Endothelial cell of hepatic sinusoid (primary cell): ENCODE measurements around the gene ZNHIT2.
"Not testable (repeated sequence)": the region's sequence is repeated elsewhere in the genome, so short reads cannot be mapped to it uniquely, and the experiment has no call there.

ENCODE experiments used
- in situ Hi-C: cut with HindIII; loops from 2 replicates; pipeline ENCODE4 v1.10.0; 2017; ENCODE audit warnings: low sequenced_read_pairs

ZNHIT2 gene

DNA sequence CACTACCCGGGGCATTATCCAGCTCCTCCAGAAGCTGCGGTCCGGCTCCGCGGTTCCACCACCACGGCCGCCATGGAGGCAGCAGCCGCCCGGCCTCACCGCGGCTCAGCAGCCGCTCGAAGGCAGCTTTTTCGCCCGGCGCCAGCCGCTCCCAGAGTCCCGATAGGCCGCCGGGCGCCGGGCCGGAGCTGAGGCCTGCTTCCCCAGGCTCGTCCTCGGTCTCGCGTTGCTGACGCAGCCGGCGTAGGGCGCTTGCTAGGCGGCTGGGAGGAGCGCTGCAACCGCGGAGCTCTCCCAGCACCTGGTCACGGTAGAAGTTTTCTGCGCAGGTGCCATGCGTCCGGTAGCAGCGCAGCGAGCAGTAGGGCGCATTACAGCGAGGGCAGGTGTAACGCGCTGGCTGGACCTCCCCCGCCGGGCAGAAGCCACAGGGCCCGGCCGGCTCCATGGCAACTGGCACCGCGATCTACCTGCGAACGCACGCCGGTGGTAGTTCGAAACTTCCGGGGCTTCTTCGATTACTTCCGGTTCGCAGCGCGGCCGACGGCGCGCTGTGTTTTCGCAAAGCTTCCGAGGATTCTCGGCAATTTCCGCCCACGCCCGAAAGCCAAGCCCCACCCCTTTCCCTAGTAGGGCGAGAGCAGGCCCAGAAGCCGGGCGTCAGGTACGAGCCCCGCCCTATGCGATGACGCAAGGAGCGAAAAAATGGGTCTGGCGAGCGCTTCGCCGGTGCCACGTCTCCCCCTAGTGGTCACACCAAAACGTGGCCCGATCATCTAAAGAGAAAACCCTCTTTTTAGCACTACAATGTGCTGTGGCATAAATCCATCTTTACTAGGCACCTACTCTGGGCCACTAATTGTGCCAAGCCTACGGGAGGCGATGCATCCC is at the start of gene ZNHIT2:
TSS of gene ZNHIT2 (minus strand) at position 496 of the 891 bp plus-strand sequence. CDS start at position 448, 48 bp downstream.
- in situ Hi-C loops: loop anchor here (5.0 kb wide), 1 partner anchor 95 kb away; no protein-coding TSS in a partner anchor

DNA sequence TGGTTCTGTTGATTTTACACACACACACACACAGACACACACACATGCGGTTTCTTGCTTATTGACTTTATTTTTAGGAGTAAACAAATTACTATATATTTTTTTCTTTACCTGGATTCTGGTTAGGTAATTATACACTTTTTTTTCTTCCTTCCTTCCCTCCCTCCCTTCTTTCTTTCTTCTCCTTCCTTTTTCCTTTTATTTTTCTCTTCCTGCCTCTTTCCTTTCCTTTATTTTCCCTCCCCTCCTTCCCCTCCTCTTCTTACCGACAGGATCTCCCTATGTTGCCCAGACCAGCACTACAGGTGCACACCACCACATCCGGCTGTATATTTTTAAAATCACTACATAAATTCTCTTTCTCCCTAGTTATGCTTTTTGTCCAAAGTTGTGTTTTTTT is 49.4 kb upstream of the ZNHIT2 start:
- in situ Hi-C loops: no loop called here

DNA sequence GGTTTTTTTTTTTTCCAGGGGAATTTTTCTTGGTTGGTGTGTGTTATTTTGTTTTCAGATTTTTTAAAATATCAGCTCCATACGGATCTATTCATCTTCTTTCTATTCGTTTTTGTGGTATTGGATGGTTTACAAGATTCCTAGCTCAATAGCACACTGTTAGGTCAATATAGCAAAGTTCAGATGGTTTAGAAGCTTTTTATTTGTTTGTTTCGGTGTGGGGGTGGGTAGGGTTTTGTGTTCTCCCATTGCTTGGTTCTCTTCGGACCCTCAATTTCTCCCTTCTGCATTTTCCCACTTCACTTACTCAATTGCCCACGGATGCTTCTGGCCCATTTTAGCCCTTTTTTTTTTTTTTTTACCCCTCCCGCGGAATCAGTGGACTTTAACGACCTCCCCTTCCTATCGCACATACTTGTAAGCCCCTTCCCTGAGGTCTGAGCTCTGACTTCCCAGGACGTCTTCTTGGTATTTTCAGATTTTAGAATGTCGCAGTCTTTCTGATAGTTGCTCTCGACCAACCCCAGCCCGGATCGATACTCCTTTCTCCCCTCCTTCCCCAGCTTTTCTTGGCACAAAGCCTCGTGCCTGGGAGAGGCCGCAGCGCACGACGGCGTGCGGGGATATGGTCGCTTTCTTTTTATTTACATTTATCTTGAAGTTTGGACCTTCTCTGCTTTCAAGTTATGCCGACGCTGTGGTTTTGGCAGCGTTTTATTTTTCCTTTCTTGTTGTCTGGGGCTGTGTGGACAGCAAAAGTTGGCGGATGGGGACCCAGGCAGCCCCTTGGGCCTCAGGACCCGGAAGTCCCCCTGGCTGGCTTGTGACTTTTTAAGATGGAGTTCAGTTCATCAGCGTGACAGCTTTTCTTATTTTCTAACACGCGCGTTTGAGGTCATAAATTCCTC is 48.2 kb upstream of the ZNHIT2 start:
- in situ Hi-C loops: no loop called here

DNA sequence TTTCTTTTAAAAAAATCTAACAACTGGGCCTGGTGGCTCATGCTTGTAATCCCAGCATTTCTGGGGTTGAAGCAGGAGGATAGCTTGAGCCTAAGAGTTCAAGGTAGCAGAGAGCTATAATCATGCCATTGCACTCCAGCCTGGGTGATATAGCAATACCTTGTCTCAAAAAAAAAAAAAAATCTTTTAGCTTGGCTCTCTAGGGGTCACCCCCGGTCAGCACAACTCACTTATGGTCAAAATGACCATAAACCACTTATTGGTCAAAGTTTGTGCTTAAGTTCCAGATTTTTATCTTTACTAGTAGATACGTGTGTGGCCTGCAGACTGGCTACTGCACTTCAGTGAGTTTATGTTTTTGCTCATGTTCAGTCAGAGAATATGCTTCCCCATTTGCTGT is 46.2 kb upstream of the ZNHIT2 start:
- in situ Hi-C loops: no loop called here

DNA sequence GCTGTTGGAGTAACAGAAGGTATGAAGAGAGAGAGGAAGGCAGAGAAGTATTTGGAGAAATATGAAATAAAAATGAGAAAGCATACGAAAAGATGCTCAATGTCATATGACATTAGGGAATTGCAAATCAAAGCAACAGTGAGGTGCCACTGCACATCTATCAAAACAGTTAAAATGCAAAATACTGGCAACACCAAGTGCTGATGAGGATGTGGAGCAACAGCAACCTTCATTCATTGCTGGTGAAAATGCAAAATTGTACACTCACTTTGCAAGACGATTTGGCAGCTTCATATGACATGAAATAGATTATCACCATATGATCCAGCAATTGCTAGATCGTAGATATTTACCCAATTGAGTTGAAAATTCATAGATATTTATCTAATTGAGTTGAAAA is 43.1 kb upstream of the ZNHIT2 start:
- in situ Hi-C loops: no loop called here

DNA sequence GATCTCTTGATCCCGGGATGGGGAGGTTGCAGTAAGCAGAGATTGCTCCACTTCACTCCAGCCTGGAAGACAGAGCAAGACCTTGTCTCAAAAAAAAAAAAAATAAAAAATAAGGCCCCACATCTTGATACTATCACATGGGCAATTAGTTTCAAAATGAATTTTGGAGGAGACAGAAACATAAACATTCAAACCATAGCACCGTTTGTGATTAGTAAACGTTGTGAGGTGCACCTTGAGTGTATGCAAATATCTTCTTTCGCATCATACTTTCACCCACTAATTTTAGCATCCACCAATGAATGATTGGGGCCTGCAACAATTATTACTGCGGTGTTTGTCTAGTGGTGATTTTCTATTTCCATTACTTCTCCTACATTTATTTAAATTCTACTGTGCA is 41.5 kb upstream of the ZNHIT2 start:
- in situ Hi-C loops: no loop called here

DNA sequence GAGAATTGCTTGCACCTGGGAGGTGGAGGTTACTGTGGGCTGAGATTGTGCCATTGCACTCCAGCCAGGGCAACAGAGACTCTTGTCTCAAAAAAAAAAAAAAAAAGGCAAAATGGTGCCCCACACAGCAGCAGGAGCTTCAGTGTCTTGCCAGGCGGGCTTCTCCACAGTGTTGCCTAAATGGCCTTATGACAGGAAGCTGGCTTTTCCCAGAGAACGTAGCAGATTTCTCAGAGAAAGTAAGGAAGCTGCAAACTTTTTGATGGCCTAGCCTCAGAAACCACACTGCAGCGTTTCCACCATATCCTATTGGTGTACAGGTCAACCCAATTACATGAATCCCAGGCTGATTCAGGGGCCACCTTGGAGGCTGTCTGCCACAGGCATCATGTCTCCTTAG is 39.8 kb upstream of the ZNHIT2 start:
- in situ Hi-C loops: no loop called here

DNA sequence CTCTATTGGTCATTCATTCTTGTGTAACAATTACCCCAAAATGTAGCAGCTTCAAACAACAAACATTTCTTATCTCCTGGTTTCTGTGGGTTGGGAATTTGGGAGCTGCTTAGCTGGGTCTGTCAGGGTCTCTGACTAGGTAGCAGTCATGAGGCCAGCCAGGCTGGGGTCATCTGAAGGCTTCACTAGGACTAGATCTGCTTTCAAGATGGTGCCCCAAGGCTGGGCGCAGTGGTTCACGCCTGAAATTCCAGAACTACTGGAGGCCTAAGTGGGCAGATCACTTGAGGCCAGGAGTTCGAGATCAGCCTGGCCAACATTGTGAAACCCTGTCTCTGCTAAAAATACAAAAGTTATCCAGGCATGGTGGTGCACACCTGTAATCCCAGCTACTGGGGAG is 39.4 kb upstream of the ZNHIT2 start:
- in situ Hi-C loops: no loop called here

DNA sequence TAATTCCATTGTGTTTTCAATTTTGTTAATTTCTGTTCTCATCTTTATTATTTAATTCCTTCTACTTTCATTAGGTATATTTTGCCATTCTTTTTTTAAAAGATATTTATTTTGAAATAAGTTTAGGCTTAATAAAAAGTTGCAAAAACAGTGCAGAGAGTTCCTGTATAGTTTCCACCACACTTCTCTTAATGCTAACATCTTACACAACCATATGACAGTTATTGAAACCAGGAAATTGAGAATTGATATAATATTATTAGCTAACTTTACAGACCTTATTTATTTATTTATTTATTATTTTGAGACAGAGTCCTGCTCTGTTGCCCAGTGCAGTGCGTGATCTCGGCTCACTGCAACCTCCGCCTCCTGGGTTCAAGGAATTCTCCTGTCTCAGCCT is 38.8 kb upstream of the ZNHIT2 start:
- in situ Hi-C loops: no loop called here

DNA sequence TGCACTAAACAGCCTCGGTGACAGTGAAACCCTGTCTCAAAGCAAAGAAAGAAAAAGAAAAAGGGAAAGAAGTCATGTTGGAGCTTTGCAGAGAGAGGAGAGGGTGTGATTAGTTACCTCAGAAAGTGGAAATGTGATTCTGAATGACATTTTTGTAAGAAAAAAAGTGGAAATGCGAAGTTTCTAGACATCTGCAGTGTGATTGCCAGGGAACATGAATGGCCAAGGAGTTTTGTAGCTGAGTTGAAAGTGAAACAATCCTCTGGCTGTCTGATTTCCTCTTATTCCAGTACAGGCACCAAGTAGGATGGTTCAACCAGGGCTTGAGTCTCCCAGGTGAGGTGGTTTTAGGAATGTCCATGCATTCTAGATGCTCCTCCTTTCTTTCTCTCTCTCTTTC is 34.6 kb upstream of the ZNHIT2 start:
- in situ Hi-C loops: no loop called here

DNA sequence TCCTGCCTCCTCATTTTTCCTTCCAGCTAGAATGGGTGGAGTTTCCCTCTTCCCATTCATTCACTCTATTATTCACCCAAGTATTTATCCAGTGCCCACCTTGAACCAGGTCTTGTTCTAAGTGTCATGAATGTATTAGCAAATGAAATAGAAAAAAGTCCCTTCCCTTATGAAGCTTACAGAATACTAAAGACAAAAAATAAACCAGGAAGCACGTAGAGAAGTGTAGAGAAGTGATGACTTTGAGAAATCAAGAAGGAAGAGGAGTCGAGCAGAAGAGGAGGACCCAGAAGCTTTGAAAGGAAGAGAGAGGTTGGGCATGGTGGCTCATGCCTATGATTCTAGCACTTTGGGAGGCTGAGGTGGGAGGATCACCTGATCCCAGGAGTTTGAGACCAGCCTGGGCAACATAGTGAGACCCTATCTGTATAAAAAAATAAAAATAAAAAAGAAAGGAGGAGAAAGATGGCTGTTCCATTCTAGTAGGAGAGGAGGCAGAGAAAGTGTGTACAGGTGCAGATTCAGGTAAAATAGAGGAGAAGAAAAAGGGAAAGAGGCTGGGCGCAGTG is 33.9 kb upstream of the ZNHIT2 start:
- in situ Hi-C loops: no loop called here

DNA sequence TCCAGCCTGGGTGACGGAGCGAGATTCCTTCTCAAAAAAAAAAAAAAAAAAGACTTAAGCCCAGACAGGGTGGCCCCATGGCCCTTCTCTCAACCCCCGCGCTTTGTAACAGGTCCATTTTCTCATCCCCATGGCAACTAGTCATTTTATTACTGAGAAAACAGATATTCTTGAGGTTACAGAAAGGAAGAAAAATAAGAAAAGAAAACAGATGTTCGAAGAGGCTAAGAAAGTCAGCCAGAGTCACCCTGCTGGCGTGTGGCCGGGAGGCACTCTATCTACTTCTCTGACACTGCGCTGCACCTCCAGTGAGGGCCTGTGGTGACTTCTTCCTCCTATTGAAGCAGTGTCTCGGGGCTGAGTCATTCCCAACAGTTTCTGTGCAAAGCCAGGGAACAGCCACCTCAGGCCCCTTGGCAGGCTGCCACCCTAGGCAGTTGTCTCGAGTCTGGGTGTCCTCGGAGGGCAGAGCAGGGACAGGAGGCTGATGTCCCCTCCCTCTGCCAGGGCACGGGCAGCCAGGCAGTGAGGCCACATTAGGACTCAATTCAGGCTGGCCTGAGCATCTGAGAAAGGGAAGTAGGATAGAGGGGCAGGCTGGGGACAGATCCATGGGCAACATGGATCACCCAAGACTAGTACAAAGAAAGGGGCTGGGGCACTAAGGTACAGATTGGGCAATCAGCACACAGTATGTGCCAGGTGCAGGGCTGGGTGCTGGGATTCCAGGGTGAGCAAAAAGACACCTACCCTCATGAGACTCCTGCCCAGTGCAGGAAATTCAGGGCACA is 33.2 kb upstream of the ZNHIT2 start:
- in situ Hi-C loops: no loop called here

DNA sequence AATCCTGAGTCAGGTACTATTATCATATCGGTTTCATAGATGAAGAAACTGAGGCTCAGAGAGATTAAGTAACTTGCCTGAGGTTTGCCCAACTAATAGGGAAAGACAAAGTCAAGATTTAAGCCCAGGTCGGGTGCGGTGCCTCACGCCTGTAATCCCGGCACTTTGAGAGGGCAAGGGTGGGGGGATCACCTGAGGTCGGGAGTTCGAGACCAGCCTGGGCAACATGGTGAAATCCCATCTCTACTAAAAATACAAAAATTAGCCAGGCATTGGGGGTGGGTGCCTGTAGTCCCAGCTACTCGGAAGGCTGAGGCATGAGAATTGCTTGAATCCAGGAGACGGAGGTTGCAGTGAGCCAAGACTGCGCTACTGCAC is 32.6 kb upstream of the ZNHIT2 start:
- in situ Hi-C loops: not testable (repeated sequence)

DNA sequence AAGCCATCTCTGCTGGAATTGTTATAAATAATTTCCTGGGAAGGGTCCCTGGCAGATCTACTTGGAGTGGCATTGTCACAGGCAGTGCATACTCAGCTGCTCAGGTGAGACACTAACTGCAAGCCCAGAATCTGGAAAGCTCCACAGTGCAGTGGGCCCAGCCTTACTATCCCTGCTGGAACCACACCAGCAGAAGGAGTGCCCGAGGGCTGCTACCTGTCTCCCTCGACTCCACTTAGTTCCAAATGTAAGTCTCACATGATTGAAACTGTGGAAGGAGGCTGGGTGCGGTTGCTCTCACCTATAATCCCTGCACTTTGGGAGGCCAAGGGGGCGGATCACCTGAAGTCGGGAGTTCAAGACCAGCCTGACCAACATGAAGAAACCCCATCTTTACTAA is 31.2 kb upstream of the ZNHIT2 start:
- in situ Hi-C loops: no loop called here

DNA sequence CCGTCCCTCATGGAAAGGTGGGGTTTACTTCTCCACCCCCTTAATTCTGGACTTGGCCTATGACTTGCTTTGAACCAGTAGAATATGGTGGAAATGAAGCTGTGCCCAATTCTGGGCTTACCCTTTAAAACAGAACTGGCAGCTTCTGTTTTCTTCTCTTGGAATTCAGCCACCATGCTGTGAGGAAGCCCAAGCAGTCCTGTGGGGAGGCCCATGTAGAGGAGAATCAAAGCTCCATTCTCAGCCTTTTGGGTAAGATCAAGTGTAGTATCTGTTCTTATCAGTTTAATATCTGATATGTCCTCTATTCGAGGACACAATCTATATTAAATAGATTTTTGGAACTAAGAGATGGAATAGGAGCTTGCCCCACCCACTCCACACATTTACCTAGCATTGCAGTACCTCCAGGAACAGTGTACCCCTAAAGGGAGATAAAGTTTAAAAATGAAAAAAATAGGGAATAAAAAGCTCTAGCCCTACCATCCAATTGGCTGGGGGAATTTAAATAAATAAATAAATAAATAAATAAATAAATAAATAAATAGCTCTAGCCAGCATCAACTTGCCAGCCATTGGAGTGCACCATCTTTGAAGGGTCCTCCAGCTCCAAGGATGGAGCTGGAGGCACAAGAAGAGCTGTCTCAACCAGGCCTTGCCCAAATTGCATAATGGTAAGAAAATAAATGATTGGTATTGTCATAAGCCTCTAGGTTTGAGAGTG is 30.0 kb upstream of the ZNHIT2 start:
- in situ Hi-C loops: no loop called here

DNA sequence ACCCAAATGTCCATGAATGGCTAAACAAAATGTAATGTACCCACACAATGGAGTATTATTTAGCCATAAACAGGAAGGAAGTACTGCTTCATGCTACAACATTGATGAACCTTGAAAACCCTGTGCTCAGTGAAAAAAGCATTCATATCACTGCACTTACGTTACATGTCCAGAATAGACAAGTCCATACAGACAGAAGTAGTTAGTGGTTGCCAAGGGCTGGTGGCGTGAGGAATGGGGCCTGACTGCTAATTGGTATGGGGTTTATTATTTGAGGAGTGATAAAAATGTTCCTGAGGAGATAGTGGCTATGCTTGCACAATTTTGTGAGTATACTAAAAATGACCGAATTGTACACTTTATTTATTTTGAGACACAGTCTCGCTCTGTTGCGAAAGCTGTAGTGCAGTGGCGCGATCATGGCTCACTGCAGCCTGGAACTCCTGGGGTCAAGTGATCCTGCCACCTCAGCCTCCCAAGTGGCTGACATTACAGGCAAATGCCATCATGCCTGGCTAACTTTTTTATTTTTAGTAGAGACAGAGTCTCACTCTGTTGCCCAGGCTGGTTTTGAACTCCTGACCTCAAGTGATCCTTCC is 24.5 kb upstream of the ZNHIT2 start:
- in situ Hi-C loops: no loop called here

DNA sequence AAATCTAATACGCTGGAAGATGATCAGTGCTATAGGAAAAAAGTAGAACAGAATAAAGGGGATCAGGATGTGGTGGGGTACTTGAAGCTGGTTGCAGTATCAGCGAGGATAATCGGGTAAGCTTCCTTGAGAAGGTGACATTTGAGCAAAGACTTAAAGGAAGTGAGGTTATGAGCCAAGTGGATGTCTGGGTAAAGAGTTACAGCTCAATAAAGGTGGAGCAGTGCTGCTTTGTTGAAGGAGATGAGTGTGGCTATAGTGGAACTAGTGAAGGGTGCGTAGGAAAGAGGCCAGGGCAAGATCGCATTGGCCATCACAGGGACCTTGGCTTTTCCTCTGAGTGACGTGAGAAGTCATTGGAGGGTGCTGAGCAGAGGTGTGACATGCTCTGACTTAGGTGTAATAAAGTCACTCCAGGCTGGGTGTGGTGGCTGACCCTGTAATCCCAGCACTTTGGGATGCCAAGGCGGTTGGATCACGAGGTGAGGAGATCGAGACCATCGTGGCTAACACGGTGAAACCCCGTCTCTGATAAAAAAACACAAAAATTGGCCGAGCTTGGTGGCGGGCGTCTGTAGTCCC is 19.1 kb upstream of the ZNHIT2 start:
- in situ Hi-C loops: loop anchor here (5.0 kb wide), 1 partner anchor 56 kb away; no protein-coding TSS in a partner anchor

DNA sequence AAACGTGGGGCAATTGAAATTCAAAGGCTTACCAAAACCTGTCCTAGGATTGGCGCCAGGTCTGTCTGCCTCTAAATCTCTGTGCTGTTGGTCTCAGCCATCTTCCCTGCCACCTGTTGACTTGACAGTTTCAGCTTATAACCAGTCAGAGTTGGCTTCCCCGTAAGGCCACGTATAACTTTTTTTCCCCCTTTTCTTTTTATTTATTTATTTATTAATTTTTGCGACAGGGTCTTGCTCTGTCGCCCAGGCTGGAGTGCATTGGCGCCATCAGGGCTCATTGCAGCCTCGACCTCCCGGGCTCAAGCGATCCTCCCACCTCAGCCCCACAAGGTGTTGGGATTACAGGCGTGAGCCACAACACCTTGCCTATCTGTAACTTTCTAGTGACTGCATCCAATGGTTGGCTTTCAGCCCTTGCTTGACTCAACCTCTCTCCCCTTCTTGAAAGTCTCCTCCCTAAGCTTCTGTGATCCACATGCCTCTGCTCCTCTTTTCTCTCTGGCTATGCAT is 18.2 kb upstream of the ZNHIT2 start:
- in situ Hi-C loops: loop anchor here (5.0 kb wide), 1 partner anchor 57 kb away; no protein-coding TSS in a partner anchor
